Mucosa of rectum (tissue), 2 donors: ENCODE results near the gene DNAI1.

ENCODE experiments used
- H3K27ac ChIP-seq, 2 donors: one replicate each; pipeline ENCODE4 v1.7.0; 2013; ENCODE audit warnings: inconsistent platforms in 2 of 2, low read depth in 2 of 2, low read length in 2 of 2
- H3K27me3 ChIP-seq, 2 donors: one replicate each; pipeline ENCODE4 v1.7.0; 2013; ENCODE audit warnings: low read length in 2 of 2; ENCODE audit not compliant: control insufficient read depth in 2 of 2, insufficient read depth in 2 of 2
- H3K36me3 ChIP-seq, 2 donors: one replicate each; pipeline ENCODE4 v1.7.0; 2013; ENCODE audit warnings: low read length in 2 of 2; ENCODE audit not compliant: control insufficient read depth in 2 of 2, insufficient read depth in 2 of 2
- H3K4me1 ChIP-seq, 2 donors: one replicate each; pipeline ENCODE4 v1.7.0; 2013; ENCODE audit warnings: low read length in 2 of 2, mild to moderate bottlenecking in 1 of 2; ENCODE audit not compliant: control insufficient read depth in 2 of 2, insufficient read depth in 2 of 2
- H3K4me3 ChIP-seq, 2 donors: one replicate each; pipeline ENCODE4 v1.7.0; 2013; ENCODE audit warnings: low read length in 2 of 2
- H3K9ac ChIP-seq, 2 donors: one replicate each; pipeline ENCODE4 v1.7.0; 2013; ENCODE audit warnings: low read length in 2 of 2, low read depth in 1 of 2, mild to moderate bottlenecking in 1 of 2
- H3K9me3 ChIP-seq, 2 donors: one replicate each; pipeline ENCODE4 v1.7.0; 2013; ENCODE audit warnings: low read length in 2 of 2; ENCODE audit not compliant: control insufficient read depth in 2 of 2
- donor health status: healthy.
- donor health status: Normal muscosa, but diverticular disease.

The DNAI1 gene

DNA sequence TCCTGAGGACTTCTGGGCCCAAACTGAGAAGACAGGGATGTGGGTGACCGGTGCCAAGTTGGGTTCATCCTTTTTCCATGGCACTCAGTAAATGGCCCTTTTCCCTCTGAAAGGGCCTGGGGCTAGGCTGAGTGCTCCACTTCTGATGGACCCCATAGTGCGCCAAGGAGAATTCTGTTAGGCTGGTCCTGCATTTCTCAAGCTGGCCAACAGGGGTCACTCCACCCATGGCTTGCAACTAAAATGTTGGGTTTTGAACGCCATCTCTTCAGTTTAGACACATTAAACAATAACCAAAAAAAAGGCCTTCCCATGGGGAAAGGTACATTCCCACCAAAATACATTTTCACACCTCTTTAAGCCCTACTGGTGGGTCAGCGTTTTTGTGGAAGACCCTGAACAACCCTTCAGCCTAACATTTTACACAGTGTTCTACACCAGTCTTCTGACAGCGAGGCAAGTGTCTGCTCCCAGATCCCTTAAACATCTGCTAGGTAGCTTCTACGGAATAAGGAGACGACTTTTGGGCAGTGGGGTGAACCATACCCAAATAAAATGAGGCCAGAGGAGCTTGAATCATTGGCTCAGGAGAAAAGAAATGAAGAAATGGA is 103.6 kb downstream of the DNAI1 start:
- no peak overlapping the region for H3K9ac ChIP-seq
- peaks cover 7 to 9% of the 10 kb centered on the region in 2 donors for H3K27me3 ChIP-seq
- no peak overlapping the region for H3K27ac ChIP-seq
- peaks cover 6 to 11% of the 10 kb centered on the region in 2 donors for H3K4me1 ChIP-seq
- no peaks in the 10 kb centered on the region for H3K36me3 ChIP-seq
- no peaks in the 10 kb centered on the region for H3K9me3 ChIP-seq
- H3K4me3 ChIP-seq, result no peak overlapping the region

DNA sequence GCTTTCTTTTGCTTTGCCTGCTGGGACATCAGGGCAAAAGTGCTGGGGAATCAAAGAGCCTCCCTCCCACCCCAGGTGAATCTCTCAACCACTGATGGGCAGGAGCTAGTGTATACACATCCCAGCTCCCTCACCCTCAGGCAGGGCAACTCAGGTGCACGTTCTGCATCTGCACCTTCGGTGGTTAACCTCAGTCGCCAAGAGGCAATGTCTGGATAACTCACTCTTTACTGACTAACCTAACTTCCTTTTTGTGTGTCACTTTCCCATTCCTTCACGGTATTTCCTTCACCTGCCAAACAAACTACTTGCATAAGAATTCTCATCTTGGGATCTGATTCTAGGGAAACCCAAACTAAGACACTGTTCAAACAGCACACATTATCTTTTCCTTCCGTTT is 104.7 kb downstream of the DNAI1 start:
- Histone ChIP-seq H3K4me3 (no peak overlapping the region), H3K27ac (no peak overlapping the region), H3K36me3 (no peaks in the 10 kb centered on the region), H3K9ac (no peak overlapping the region), H3K4me1 (peaks cover 6 to 11% of the 10 kb centered on the region in 2 donors), H3K27me3 (peaks cover 4 to 8% of the 10 kb centered on the region in 2 donors), H3K9me3 (no peaks in the 10 kb centered on the region)

- Histone ChIP-seq H3K4me3 (no peak overlapping the region), H3K9me3 (no peaks in the 10 kb centered on the region), H3K36me3 (no peaks in the 10 kb centered on the region), H3K27me3 (peaks cover 2 to 3% of the 10 kb centered on the region in 2 donors), H3K4me1 (peaks cover 6 to 11% of the 10 kb centered on the region in 2 donors), H3K9ac (no peak overlapping the region), H3K27ac (no peak overlapping the region)
Observed at GRCh38 chr9:34564617-34565016, 106.0 kb downstream of the DNAI1 start.

DNA sequence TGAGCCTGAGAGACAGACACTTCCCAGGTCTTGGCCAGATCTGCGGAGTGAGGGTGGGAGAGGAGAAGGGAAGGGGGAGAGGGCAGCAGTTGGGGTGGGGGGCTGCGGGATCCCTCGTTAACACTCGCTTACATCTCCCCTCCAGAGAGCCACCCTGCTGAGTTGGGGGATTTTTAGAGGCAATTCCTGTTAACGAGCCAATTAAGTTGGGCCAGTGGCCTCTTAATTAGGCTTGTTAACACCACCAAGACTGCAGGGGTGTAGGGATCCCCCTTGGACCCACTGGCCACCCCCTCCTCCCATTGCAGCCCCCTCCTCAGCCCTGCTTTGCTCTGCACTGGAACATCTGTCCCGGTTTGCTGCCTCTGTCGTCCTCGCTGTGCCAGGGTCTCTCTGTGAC is 107.3 kb downstream of the DNAI1 start:
- no peaks in the 10 kb centered on the region for H3K36me3 ChIP-seq
- H3K27me3 ChIP-seq, result peaks cover 0 to 3% of the 10 kb centered on the region in 2 donors
- H3K9ac ChIP-seq, result no peak overlapping the region
- no peak overlapping the region for H3K4me3 ChIP-seq
- peaks cover 2 to 6% of the 10 kb centered on the region in 2 donors for H3K4me1 ChIP-seq
- no peak overlapping the region for H3K27ac ChIP-seq
- H3K9me3 ChIP-seq, result no peaks in the 10 kb centered on the region

- H3K36me3 ChIP-seq, result no peaks in the 10 kb centered on the region
- no peak overlapping the region for H3K9ac ChIP-seq
- no peak overlapping the region for H3K4me3 ChIP-seq
- peaks cover 0 to 3% of the 10 kb centered on the region in 2 donors for H3K27me3 ChIP-seq
- no peaks in the 10 kb centered on the region for H3K9me3 ChIP-seq
- no peak overlapping the region for H3K27ac ChIP-seq
- H3K4me1 ChIP-seq, result peaks cover 6 to 10% of the 10 kb centered on the region in 2 donors
Observed at GRCh38 chr9:34566322-34566721, 107.7 kb downstream of the DNAI1 start.

GRCh38 chr9:34566972-34567371 is 108.4 kb downstream of the DNAI1 start:
- Histone ChIP-seq H3K9ac (no peak overlapping the region), H3K4me1 (peaks cover 11 to 17% of the 10 kb centered on the region in 2 donors), H3K27me3 (peaks cover 0 to 3% of the 10 kb centered on the region in 2 donors), H3K4me3 (no peak overlapping the region), H3K27ac (no peak overlapping the region), H3K9me3 (no peaks in the 10 kb centered on the region), H3K36me3 (no peaks in the 10 kb centered on the region)

- Histone ChIP-seq H3K4me1 (peaks cover 14 to 27% of the 10 kb centered on the region in 2 donors), H3K9me3 (no peaks in the 10 kb centered on the region), H3K4me3 (no peak overlapping the region), H3K27me3 (peaks cover 0 to 3% of the 10 kb centered on the region in 2 donors), H3K27ac (no peak overlapping the region), H3K9ac (no peak overlapping the region), H3K36me3 (no peaks in the 10 kb centered on the region)
Observed at GRCh38 chr9:34568133-34568532, 109.5 kb downstream of the DNAI1 start.

DNA sequence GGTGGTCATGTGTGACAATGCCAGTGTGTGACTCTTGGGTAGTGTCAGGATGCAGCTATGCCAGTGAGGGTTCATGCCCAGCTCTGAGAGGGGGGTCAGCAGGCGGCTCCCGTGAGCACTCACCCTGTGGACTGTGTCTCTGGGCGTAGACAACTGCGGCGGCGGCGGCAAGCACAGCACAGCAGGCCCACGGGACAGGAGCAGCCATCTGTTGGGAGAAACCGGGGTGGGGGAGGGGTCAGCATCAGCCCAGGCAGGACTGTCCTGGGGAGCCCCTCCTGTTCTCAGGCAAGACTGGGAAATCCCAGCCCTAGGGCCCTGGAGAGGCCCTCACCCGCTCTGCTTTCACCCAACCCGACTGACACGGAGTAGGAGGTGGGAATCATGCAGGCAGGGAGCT is 110.2 kb downstream of the DNAI1 start:
- no peak overlapping the region for H3K27ac ChIP-seq
- no peak overlapping the region for H3K9ac ChIP-seq
- no peaks in the 10 kb centered on the region for H3K36me3 ChIP-seq
- peaks cover 14 to 28% of the 10 kb centered on the region in 2 donors for H3K4me1 ChIP-seq
- no peak overlapping the region for H3K4me3 ChIP-seq
- H3K9me3 ChIP-seq, result no peaks in the 10 kb centered on the region
- H3K27me3 ChIP-seq, result peaks cover 0 to 3% of the 10 kb centered on the region in 2 donors

DNA sequence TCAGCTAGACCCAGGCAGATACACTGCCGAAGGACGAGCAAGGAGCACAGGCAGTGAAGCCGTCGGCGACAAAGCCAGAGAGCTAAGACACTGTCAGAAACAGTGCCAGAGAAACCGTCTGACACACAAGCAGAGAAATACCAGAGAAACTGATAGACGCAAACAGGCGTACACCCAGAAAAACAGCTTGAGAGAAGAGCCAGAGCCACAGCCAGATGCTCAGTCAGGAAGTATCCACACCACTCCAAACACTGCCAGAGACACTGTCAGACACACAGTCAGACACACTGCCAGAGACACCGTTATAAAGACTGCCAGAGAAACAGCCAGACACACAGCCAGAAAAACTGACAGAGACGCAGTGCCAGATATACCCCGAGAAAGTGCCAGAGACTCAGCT is 111.8 kb downstream of the DNAI1 start:
- Histone ChIP-seq H3K27me3 (peaks cover 0 to 3% of the 10 kb centered on the region in 2 donors), H3K4me3 (no peak overlapping the region), H3K9ac (no peak overlapping the region), H3K9me3 (no peaks in the 10 kb centered on the region), H3K4me1 (peaks cover 14 to 28% of the 10 kb centered on the region in 2 donors), H3K27ac (no peak overlapping the region), H3K36me3 (no peaks in the 10 kb centered on the region)
